HEK293T (cell line): Measurements from ENCODE around the gene PLXDC1.

Experiments
- CTCF ChIA-PET: fragments of 350-600 bp; formaldehyde crosslinking; extraction: SDS; loops from one replicate; lab custom pipeline; 2021; ENCODE audit warnings: antibody characterized with exemption, inconsistent platforms; lab: Yijun Ruan, JAX
- POLR2A ChIA-PET: fragments of 350-600 bp; formaldehyde crosslinking; extraction: SDS; loops from one replicate; lab custom pipeline; 2020; ENCODE audit warnings: antibody characterized with exemption, inconsistent platforms; lab: Yijun Ruan, JAX
- DNase-seq: peaks from one replicate; pipeline ENCODE4 v3.0.0; 2012; ENCODE audit warnings: mixed read lengths; ENCODE audit errors: extremely low spot score
- ARNT ChIP-seq: fragments of 450-650 bp; IDR thresholded peaks from 2 replicates; pipeline ENCODE4 v1.6.1; 2017; ENCODE audit warnings: mild to moderate bottlenecking
- BHLHE40 ChIP-seq: fragments of 450-650 bp; IDR thresholded peaks from 2 replicates; pipeline ENCODE4 v1.6.1; 2016; ENCODE audit warnings: mild to moderate bottlenecking, moderate library complexity, borderline replicate concordance
- CTBP1 ChIP-seq: fragments of 450-650 bp; IDR thresholded peaks from 2 replicates; pipeline ENCODE4 v1.6.1; 2016; ENCODE audit warnings: borderline replicate concordance
- ELF4 ChIP-seq: fragments of 450-650 bp; IDR thresholded peaks from 2 replicates; pipeline ENCODE4 v1.6.1; 2017; ENCODE audit warnings: antibody characterized with exemption
- FOXA1 ChIP-seq: fragments of 450-650 bp; IDR thresholded peaks from 2 replicates; pipeline ENCODE4 v1.6.1; 2016; ENCODE audit warnings: mild to moderate bottlenecking
- FOXK2 ChIP-seq: fragments of 450-650 bp; IDR thresholded peaks from 2 replicates; pipeline ENCODE4 v1.6.1; 2016; ENCODE audit warnings: mild to moderate bottlenecking
- FOXM1 ChIP-seq: fragments of 450-650 bp; IDR thresholded peaks from 2 replicates; pipeline ENCODE4 v1.6.1; 2017; ENCODE audit warnings: mild to moderate bottlenecking, borderline replicate concordance
- HDGF ChIP-seq: fragments of 450-650 bp; IDR thresholded peaks from 2 replicates; pipeline ENCODE4 v1.6.1; 2017; ENCODE audit warnings: antibody characterized with exemption, borderline replicate concordance
- L3MBTL2 ChIP-seq: fragments of 450-650 bp; conservative IDR thresholded peaks from 2 replicates; pipeline ENCODE4 v1.6.1; 2016; ENCODE audit warnings: mild to moderate bottlenecking
- LEF1 ChIP-seq: fragments of 450-650 bp; IDR thresholded peaks from 2 replicates; pipeline ENCODE4 v1.6.1; 2017; ENCODE audit warnings: mild to moderate bottlenecking, borderline replicate concordance
- NFRKB ChIP-seq: fragments of 450-650 bp; IDR thresholded peaks from 2 replicates; pipeline ENCODE4 v1.6.1; 2016; ENCODE audit warnings: mild to moderate bottlenecking, moderate library complexity
- PKNOX1 ChIP-seq: fragments of 450-650 bp; IDR thresholded peaks from 2 replicates; pipeline ENCODE4 v1.6.1; 2016
- SP1 ChIP-seq: fragments of 450-650 bp; IDR thresholded peaks from 2 replicates; pipeline ENCODE4 v1.6.1; 2017
- SUZ12 ChIP-seq: fragments of 450-650 bp; IDR thresholded peaks from 2 replicates; pipeline ENCODE4 v1.6.1; 2016; ENCODE audit warnings: mild to moderate bottlenecking
- TARDBP ChIP-seq: fragments of 450-650 bp; IDR thresholded peaks from 2 replicates; pipeline ENCODE4 v1.6.1; 2016
- ZNF384 ChIP-seq: fragments of 450-650 bp; IDR thresholded peaks from 2 replicates; pipeline ENCODE4 v1.6.1; 2016

PLXDC1 gene

DNA sequence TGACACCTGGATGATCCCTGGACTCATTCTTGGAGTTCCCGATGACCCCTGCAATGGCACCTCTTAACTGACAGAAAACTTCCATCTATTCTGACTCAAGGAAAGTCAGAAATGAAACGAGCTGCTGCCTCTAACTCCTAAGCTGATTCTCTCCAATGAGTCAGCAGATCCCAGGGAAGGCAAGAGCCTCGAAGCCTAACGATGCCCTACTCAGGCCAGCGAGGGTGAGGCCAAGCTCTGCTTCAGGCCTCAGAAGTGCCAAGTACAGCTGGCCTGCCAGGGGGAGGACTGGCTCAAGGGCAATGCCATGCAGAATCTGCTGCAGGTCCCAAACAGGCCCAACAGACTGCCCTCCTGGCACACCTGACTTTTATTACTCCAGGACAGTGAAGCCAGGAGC, 36.3 kb downstream of the PLXDC1 start:
- DNase-seq: no peak
- POLR2A ChIA-PET: no interaction called here
- TF ChIP-seq NFRKB: no peak
- no peak for TF ChIP-seq HDGF
- no peak for TF ChIP-seq SP1
- TF ChIP-seq L3MBTL2: no peak
- no peak for TF ChIP-seq ARNT
- TF ChIP-seq TARDBP: no peak
- no peak for TF ChIP-seq LEF1
- TF ChIP-seq SUZ12: no peak
- no peak for TF ChIP-seq FOXK2
- TF ChIP-seq FOXA1: no peak
- TF ChIP-seq ELF4: no peak
- no peak for TF ChIP-seq PKNOX1
- TF ChIP-seq BHLHE40: no peak
- no peak for TF ChIP-seq ZNF384
- CTCF ChIA-PET: interaction anchor here (0.9 kb wide), 1 partner anchor 50 kb away, joined by 3 read pairs; no protein-coding TSS in a partner anchor

DNA sequence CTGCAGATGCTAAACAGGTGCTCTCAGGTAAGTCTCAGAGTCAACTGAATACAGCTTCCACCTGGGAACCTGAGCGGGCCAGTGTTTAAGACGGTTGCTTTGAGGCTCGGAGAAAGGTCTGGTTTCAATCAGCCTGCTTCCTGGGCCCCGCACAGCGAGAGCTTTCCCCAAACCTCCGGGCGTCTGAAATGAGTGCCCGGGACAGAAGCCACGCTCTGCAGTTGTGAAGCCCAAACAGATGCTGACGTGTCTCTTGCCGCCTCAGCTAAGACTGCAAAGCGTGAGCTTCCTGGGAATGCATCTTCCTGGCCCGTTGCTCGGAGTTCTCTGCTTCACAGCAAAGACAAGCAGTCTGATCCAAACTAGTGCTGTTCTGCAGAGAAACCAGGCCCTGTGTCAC, 36.7 kb downstream of the PLXDC1 start:
- ChIA-PET CTCF (interaction anchor here (0.9 kb wide), 1 partner anchor 50 kb away, joined by 3 read pairs; no protein-coding TSS in a partner anchor), POLR2A (no interaction called here)
- TF ChIP-seq CTBP1: no peak
- no peak for TF ChIP-seq NFRKB
- TF ChIP-seq HDGF: no peak
- no peak for TF ChIP-seq FOXA1
- TF ChIP-seq FOXM1: no peak
- no peak for TF ChIP-seq ARNT
- no peak for TF ChIP-seq SP1
- TF ChIP-seq TARDBP: no peak
- TF ChIP-seq ELF4: no peak
- no peak for TF ChIP-seq PKNOX1
- no peak for DNase-seq

GRCh38 chr17:39113871-39114270, 37.6 kb downstream of the PLXDC1 start:
- ChIA-PET POLR2A (no interaction called here), CTCF (interaction anchor here (0.9 kb wide), 1 partner anchor 51 kb away, joined by 3 read pairs; no protein-coding TSS in a partner anchor)
- TF ChIP-seq CTBP1 (no peak), PKNOX1 (no peak), FOXK2 (no peak), FOXA1 (no peak), SP1 (no peak), SUZ12 (no peak), NFRKB (no peak), LEF1 (no peak), FOXM1 (no peak), BHLHE40 (no peak), ARNT (no peak), ELF4 (no peak)
- DNase-seq: no peak

DNA sequence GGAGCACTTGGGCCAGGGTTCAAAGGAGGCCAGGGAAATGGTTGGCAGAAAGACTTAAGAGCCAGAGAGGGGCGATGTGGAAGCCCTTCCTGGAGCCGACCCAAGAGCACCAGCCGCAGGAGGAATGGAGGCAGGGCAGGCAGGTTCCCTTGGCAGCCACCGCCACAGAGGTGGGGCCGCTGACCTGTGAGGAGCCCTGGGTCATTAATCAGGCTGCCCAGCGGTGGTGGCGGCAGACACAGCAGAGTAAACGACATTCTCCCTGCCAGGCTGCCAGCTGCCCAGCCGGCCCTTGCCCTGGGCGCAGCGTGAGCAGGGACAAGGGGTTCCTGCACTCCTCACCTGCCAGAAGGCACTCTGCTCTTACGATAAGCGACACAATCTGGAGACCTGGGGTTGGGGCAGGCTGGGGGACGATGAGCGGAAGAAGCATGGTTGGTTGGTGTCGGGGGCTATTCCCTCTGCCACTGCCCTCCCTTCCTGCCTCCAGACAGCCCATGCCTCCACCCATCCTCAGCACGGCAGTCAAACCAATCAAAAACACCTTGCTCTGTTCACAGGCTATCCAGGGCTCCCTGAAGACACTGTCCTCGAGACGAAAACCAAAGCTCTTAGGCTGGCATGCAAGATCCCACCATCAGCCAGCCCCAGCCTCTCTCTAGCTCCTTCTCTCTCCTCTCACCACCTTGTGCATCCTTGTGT, 40.9 kb downstream of the PLXDC1 start:
- POLR2A ChIA-PET: interaction anchor here (1.4 kb wide), 1 partner anchor 8 kb away, joined by 4 read pairs; no protein-coding TSS in a partner anchor

More for the DNA sequence above, 40.9 kb downstream of the PLXDC1 start:
- CTCF ChIA-PET: interaction anchor here (1.8 kb wide), 1 partner anchor 128 kb away, joined by 4 read pairs; no protein-coding TSS in a partner anchor
- no peak for TF ChIP-seq NFRKB
- TF ChIP-seq ELF4: no peak
- TF ChIP-seq CTBP1: no peak
- TF ChIP-seq BHLHE40: no peak
- no peak for TF ChIP-seq SUZ12
- no peak for TF ChIP-seq HDGF
- no peak for TF ChIP-seq FOXM1
- TF ChIP-seq TARDBP: no peak
- no peak for TF ChIP-seq FOXK2
- no peak for TF ChIP-seq PKNOX1
- TF ChIP-seq SP1: no peak
- no peak for TF ChIP-seq FOXA1
- no peak for TF ChIP-seq ARNT
- TF ChIP-seq ZNF384: no peak
- TF ChIP-seq L3MBTL2: no peak
- no peak for TF ChIP-seq LEF1
- no peak for DNase-seq
